Type B pancreatic cell (in vitro differentiated cells): ENCODE data around the gene KCNIP3. TPM values are rescaled to one million over a fixed set of nuclear protein-coding genes. Genes with fewer than 3 reads are reported as not detected.
A peak's percentile ranks its signal among the peaks of the same experiment; 100 is the strongest.

ENCODE experiments used
- DNase-seq: peaks from one replicate; pipeline ENCODE4 v3.0.0; 2021; ENCODE audit warnings: mixed read lengths; ENCODE audit not compliant: unreplicated experiment; ENCODE audit errors: extremely low spot score
- H3K27ac Mint-ChIP-seq: 2 replicates; pipeline ENCODE4 v1.8.0; 2021; ENCODE audit warnings: mild to moderate bottlenecking, mixed read lengths
- H3K27me3 Mint-ChIP-seq: 2 replicates; pipeline ENCODE4 v1.8.0; 2021; ENCODE audit warnings: mixed read lengths
- H3K36me3 Mint-ChIP-seq: 2 replicates; pipeline ENCODE4 v1.8.0; 2021; ENCODE audit warnings: mixed read lengths
- H3K4me1 Mint-ChIP-seq: one replicate; pipeline ENCODE4 v1.8.0; 2021; ENCODE audit warnings: mixed read lengths; ENCODE audit not compliant: unreplicated experiment
- H3K4me3 Mint-ChIP-seq: 2 replicates; pipeline ENCODE4 v1.8.0; 2021; ENCODE audit warnings: mild to moderate bottlenecking, mixed read lengths
- H3K9me3 Mint-ChIP-seq: 2 replicates; pipeline ENCODE4 v1.8.0; 2021; ENCODE audit warnings: mixed read lengths
- total RNA-seq: library from RNA; stranded (reverse); gene quantifications from 2 replicates; pipeline ENCODE4 v1.2.1, GENCODE V29; 2021; ENCODE audit warnings: low replicate concordance
- TF ChIP-seq, protein P1 (sequence below): fragments of 200-600 bp; sonication (generic); conservative IDR thresholded peaks from 2 replicates; pipeline ENCODE4 v1.5.0; 2021; ENCODE audit warnings: antibody characterized with exemption, mild to moderate bottlenecking

The KCNIP3 gene
- total RNA-seq, 1 donor from 2014 or later: 5.3 TPM

DNA sequence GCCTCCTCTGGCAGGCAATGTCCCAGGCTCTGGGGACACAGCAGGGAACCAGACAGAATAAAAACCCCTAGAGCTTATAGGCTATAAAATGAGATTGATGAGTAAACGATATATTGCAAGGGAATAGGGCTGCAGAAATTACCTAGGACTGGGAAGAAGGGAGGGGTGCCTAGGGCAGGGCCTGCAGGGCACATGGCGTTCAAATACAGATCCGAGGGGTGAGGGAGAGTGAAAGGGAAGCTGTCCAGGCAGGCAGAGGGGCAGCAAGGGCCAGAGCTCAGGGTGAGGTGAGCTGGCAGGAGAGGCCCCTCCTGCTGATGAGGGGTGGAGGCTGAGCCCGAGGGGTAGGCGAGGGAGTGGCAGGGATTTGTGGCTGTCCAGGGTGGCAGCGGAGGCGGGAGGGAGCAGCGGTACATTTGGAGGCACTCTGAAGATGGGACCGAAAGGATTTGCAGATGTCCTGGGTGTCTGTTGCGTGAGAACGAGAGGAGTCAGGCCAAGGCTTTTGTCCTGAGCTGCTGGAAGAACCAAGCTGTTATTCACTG, 33.7 kb downstream of the KCNIP3 start:
- peaks cover 5% of the 10 kb centered on the region for H3K27me3 Mint-ChIP-seq
- peaks cover 6% of the 10 kb centered on the region for H3K9me3 Mint-ChIP-seq
- peaks cover 15% of the 10 kb centered on the region for H3K4me1 Mint-ChIP-seq
- no peak for DNase-seq
- H3K4me3 Mint-ChIP-seq: no peak overlapping the region
- TF ChIP-seq, protein P1, sequence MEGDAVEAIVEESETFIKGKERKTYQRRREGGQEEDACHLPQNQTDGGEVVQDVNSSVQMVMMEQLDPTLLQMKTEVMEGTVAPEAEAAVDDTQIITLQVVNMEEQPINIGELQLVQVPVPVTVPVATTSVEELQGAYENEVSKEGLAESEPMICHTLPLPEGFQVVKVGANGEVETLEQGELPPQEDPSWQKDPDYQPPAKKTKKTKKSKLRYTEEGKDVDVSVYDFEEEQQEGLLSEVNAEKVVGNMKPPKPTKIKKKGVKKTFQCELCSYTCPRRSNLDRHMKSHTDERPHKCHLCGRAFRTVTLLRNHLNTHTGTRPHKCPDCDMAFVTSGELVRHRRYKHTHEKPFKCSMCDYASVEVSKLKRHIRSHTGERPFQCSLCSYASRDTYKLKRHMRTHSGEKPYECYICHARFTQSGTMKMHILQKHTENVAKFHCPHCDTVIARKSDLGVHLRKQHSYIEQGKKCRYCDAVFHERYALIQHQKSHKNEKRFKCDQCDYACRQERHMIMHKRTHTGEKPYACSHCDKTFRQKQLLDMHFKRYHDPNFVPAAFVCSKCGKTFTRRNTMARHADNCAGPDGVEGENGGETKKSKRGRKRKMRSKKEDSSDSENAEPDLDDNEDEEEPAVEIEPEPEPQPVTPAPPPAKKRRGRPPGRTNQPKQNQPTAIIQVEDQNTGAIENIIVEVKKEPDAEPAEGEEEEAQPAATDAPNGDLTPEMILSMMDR: no peak
- H3K27ac Mint-ChIP-seq: peak overlapping the region; percentile 49
- no peaks in the 10 kb centered on the region for H3K36me3 Mint-ChIP-seq

DNA sequence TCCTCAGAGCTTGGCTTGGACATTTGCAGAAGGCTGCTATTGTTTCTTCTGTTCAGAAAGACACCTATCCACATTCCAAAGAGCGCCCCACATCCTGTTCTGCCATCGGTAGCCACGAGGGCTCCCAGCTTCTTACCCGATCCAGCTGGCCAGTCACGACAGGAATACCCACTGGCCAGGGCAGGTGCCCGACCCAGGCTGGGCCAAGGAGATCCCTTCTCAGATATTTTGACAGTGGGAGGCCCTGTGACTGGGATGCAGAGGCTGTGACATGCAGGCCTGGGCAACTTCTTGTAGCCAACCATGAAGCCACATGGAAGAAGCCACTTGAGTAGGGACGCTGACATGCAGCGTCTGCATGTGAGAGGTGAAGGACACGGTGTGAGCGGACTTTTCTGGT, 34.5 kb downstream of the KCNIP3 start:
- Mint-ChIP-seq H3K27me3 (peaks cover 5% of the 10 kb centered on the region), H3K27ac (no peak overlapping the region), H3K36me3 (no peaks in the 10 kb centered on the region), H3K9me3 (peaks cover 9% of the 10 kb centered on the region), H3K4me3 (no peak overlapping the region), H3K4me1 (peaks cover 15% of the 10 kb centered on the region)
- TF ChIP-seq, protein P1: no peak
- DNase-seq: no peak

DNA sequence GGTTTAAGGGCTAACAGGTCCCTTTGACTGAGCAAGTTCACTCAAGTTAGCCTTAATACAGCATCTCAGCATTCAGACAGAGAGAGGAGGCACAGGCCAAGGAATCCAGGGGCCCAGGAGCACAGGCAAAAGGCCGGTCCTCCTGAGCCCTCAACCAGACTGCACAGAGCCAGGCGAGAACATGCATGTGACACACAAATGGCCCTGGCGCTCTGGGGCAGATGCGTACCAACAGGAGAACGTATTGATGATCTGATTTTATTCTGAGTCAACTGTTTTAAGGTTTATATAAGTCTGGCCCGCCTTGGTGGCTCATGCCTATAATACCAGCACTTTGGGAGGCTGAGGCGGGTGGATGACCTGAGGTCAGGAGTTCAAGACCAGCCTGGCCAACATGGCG, 34.9 kb downstream of the KCNIP3 start:
- H3K36me3 Mint-ChIP-seq: no peaks in the 10 kb centered on the region
- no peak overlapping the region for H3K27ac Mint-ChIP-seq
- no peak overlapping the region for H3K4me3 Mint-ChIP-seq
- peaks cover 9% of the 10 kb centered on the region for H3K9me3 Mint-ChIP-seq
- H3K4me1 Mint-ChIP-seq: peaks cover 15% of the 10 kb centered on the region
- H3K27me3 Mint-ChIP-seq: peaks cover 5% of the 10 kb centered on the region
- no peak for DNase-seq
- TF ChIP-seq, protein P1: no peak

DNA sequence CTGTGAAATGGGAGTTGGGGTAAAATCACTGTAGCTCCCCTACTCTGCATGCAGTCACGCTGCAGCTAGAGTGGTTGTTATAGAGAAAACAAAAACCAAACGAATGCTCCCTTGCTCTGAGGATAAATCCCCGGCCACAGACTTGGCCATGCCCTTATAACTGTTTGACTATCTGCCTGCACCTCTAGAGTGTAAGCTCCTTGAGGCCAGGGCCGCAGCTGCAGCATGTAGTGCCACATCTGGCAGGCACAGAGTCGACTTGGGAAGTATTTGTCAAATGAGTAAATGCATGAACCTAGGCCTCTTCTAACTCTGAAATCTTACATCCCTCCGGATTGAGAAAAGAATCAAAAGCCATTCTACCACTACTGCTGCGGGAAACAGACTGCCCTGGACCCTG, 35.9 kb downstream of the KCNIP3 start:
- Mint-ChIP-seq H3K9me3 (peaks cover 9% of the 10 kb centered on the region), H3K4me3 (no peak overlapping the region), H3K4me1 (peaks cover 15% of the 10 kb centered on the region), H3K27ac (no peak overlapping the region), H3K27me3 (peaks cover 5% of the 10 kb centered on the region), H3K36me3 (no peaks in the 10 kb centered on the region)
- no peak for DNase-seq
- TF ChIP-seq, protein P1: no peak

DNA sequence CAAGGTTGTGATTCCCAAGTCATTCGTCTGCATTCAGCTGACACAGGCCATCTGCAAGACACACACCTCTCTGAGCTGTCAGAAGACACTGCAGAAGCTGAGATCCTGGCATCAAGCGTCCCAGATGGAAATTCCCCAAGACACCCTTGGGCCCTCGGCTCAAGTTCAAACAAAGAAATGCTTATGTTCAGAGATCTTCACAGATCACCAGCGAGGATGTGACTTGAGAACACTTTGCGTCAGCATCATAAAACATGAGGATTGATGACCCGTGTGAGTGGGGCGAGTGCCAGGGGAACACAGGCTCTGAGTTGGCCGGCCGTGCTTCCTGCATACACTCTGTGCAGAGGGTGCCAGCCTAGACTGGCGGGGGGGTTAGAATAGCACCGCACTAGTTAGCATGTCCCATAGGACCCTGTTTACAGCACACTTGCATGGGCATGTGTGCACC, 36.8 kb downstream of the KCNIP3 start:
- no peak for DNase-seq
- Mint-ChIP-seq H3K27me3 (peaks cover 5% of the 10 kb centered on the region), H3K36me3 (no peaks in the 10 kb centered on the region), H3K9me3 (peaks cover 9% of the 10 kb centered on the region), H3K4me3 (peak overlapping the region; percentile 27), H3K4me1 (peaks cover 15% of the 10 kb centered on the region), H3K27ac (peak overlapping the region; percentile 48)
- TF ChIP-seq, protein P1: no peak
